Smooth muscle cell (in vitro differentiated cells): ENCODE data around the gene A2ML1. TPM values are rescaled to one million over a fixed set of nuclear protein-coding genes. Genes with fewer than 3 reads are reported as not detected.

Experiments
- DNase-seq: peaks from one replicate; lab custom pipeline; 2025; ENCODE audit not compliant: unreplicated experiment; lab: John Stamatoyannopoulos, UW
- H2AFZ ChIP-seq: fragments of 200-600 bp; sonication (generic); 2 replicates; pipeline ENCODE4 v1.6.0; 2016; ENCODE audit warnings: antibody characterized with exemption, low read depth, mild to moderate bottlenecking
- H3F3A ChIP-seq: fragments of 200-600 bp; sonication (generic); 2 replicates; pipeline ENCODE4 v1.6.0; 2017; ENCODE audit warnings: antibody characterized with exemption, low read depth
- H3K27ac ChIP-seq: fragments of 200-600 bp; sonication (generic); 2 replicates; pipeline ENCODE4 v1.5.1; 2016; ENCODE audit warnings: low read depth, mild to moderate bottlenecking
- H3K27me3 ChIP-seq: fragments of 200-600 bp; sonication (generic); 2 replicates; pipeline ENCODE4 v1.6.1; 2016; ENCODE audit warnings: low read depth, mild to moderate bottlenecking
- H3K36me3 ChIP-seq: fragments of 200-600 bp; sonication (generic); 2 replicates; pipeline ENCODE4 v1.5.1; 2016; ENCODE audit warnings: low read depth
- H3K4me1 ChIP-seq: fragments of 200-600 bp; sonication (generic); 2 replicates; pipeline ENCODE4 v1.5.1; 2016; ENCODE audit warnings: low read depth
- H3K4me2 ChIP-seq: fragments of 200-600 bp; sonication (generic); 2 replicates; pipeline ENCODE4 v1.6.0; 2016; ENCODE audit warnings: mild to moderate bottlenecking
- H3K4me3 ChIP-seq: fragments of 200-600 bp; sonication (generic); 2 replicates; pipeline ENCODE4 v1.5.1; 2016; ENCODE audit warnings: mild to moderate bottlenecking
- H3K79me2 ChIP-seq: fragments of 200-600 bp; sonication (generic); 2 replicates; pipeline ENCODE4 v1.6.0; 2016; ENCODE audit warnings: low read depth, mild to moderate bottlenecking
- H3K9ac ChIP-seq: fragments of 200-600 bp; sonication (generic); 2 replicates; pipeline ENCODE4 v1.6.0; 2016; ENCODE audit warnings: low read depth
- H3K9me3 ChIP-seq: fragments of 200-600 bp; sonication (generic); replicated peaks from 2 replicates; pipeline ENCODE4 v1.5.1; 2016; ENCODE audit warnings: low read depth
- H4K20me1 ChIP-seq: fragments of 200-600 bp; sonication (generic); 2 replicates; pipeline ENCODE4 v1.6.0; 2016; ENCODE audit warnings: low read depth
- WGBS: methylation state at CpG from one replicate; pipeline ENCODE4 v1.1.7; 2016; ENCODE audit warnings: low lambda C conversion rate; 5-methylcytosine and 5-hydroxymethylcytosine counted together
- polyA plus RNA-seq: library from polyadenylated mRNA; unstranded; fragments of >200 nt; fragmentation: Nextera tagmentation; extraction: Ambion mirVana; gene quantifications from 2 replicates; pipeline ENCODE4 v1.2.1, GENCODE V29; 2016
- total RNA-seq: library from RNA; depleted of rRNA; stranded (reverse); fragments of >200 nt; gene quantifications from 2 replicates; pipeline ENCODE4 v1.2.3, GENCODE V29; 2014
- TF ChIP-seq, protein P1 (sequence below): fragments of 200-600 bp; sonication (generic); IDR thresholded peaks from 2 replicates; pipeline ENCODE4 v1.5.1; 2017; ENCODE audit warnings: borderline replicate concordance, mild to moderate bottlenecking, antibody characterized with exemption; ENCODE audit not compliant: insufficient read depth, poor library complexity, severe bottlenecking

A2ML1 gene
- total and polyA plus RNA-seq, 2 experiments from 2014 or later = 2.4 to 10.0 TPM

DNA sequence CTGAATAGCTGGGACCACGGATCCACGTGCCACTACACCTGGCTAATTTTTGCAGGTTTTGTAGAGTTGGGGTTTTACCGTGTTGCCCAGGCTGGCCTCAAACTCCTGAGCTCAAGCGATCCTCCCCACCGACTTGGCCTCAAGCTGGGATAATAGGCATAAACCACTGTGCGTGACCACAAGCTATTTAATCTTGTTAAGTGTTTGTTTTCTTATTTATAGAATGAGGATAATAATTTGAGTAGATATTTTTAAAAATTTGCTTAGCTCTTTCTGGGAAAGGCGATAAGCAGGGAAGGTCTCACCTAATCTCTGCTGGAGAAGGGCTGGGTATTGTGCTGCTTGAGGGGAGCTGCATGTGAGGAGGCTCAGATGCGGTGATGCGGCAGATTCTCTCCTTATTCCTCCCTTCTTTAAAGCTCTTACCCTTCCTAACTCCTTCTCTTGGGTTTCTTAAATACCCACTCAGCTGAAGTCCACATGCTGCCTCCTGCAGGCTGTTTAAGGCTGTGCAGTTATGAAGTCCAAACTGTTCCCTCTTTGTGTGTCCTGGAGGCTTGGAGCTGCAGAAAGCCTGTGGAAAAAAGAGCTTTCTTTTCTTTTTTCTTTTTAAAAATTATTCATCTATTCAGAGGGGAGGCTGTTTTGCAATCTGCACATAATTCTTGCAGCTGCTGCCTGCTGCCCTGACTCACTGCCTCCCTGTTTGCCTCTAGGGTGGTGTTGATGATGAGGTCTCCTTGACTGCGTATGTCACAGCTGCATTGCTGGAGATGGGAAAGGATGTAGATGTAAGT is 37.9 kb downstream of the A2ML1 start:
- TF ChIP-seq, protein P1, sequence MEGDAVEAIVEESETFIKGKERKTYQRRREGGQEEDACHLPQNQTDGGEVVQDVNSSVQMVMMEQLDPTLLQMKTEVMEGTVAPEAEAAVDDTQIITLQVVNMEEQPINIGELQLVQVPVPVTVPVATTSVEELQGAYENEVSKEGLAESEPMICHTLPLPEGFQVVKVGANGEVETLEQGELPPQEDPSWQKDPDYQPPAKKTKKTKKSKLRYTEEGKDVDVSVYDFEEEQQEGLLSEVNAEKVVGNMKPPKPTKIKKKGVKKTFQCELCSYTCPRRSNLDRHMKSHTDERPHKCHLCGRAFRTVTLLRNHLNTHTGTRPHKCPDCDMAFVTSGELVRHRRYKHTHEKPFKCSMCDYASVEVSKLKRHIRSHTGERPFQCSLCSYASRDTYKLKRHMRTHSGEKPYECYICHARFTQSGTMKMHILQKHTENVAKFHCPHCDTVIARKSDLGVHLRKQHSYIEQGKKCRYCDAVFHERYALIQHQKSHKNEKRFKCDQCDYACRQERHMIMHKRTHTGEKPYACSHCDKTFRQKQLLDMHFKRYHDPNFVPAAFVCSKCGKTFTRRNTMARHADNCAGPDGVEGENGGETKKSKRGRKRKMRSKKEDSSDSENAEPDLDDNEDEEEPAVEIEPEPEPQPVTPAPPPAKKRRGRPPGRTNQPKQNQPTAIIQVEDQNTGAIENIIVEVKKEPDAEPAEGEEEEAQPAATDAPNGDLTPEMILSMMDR = peak; percentile 64
- Histone ChIP-seq H3K27me3 (no peaks in the 10 kb centered on the region), H3K4me3 (no peak overlapping the region), H3K9me3 (no peaks in the 10 kb centered on the region), H4K20me1 (no peaks in the 10 kb centered on the region), H3F3A (no peaks in the 10 kb centered on the region), H3K4me1 (no peaks in the 10 kb centered on the region), H3K27ac (no peak overlapping the region), H3K4me2 (no peak overlapping the region), H2AFZ (peak overlapping the region; percentile 18), H3K79me2 (no peaks in the 10 kb centered on the region), H3K9ac (no peak overlapping the region), H3K36me3 (no peaks in the 10 kb centered on the region)
- DNase-seq = no peak
- 82% methylated on average over 10 of the region's 10 CpGs for WGBS

DNA sequence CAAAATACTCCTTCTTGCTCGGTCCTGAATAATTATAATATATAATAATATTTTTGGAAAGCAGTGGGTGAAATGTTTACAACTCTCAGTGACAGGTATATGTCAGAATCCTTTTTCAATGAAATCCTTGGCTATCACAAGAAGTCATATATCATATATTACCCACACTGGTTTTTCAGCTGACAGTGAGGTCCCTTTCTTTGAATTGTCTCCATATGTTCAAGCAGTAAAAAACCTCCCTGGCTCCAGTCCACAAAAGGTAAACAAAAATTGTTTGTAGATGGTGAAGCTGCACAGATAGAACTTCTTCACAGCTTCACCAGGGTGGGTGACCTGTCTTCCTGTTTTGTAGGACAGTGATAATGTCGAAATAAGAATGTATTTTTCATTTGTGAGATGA is 44.0 kb downstream of the A2ML1 start:
- H3K9me3 ChIP-seq = no peaks in the 10 kb centered on the region
- no peaks in the 10 kb centered on the region for H4K20me1 ChIP-seq
- 87% methylated on average over 2 of the region's 2 CpGs for WGBS
- DNase-seq = no peak
- H3K9ac ChIP-seq = no peak overlapping the region
- H3K4me3 ChIP-seq = no peak overlapping the region
- H3F3A ChIP-seq = no peaks in the 10 kb centered on the region
- H3K79me2 ChIP-seq = no peaks in the 10 kb centered on the region
- H3K27ac ChIP-seq = no peak overlapping the region
- H3K27me3 ChIP-seq = no peaks in the 10 kb centered on the region
- no peak overlapping the region for H3K4me2 ChIP-seq
- H3K4me1 ChIP-seq = no peaks in the 10 kb centered on the region
- H3K36me3 ChIP-seq = no peaks in the 10 kb centered on the region
- TF ChIP-seq, protein P1 = no peak
- H2AFZ ChIP-seq = no peak overlapping the region

DNA sequence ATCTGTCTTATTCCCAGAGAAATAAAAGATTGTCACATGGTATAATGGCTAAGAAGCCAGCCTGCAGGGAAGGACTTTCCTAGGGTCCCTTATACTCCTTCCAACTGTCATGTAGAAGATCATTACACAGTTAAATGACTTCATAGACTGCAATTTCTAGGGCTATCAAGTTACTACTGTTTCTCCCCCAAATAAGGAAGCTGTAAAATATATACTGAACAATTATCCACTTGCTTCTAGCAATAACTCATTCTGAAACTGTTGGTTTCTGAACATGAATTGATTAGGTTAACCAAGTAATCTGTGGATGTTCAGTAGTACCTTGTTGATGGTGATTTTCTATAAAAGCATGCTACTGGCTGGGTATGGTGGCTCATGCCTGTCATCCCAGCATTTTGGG is 44.6 kb downstream of the A2ML1 start:
- Histone ChIP-seq H3K27ac (no peak overlapping the region), H3K9me3 (no peaks in the 10 kb centered on the region), H3F3A (no peaks in the 10 kb centered on the region), H3K27me3 (no peaks in the 10 kb centered on the region), H3K4me3 (no peak overlapping the region), H3K36me3 (no peaks in the 10 kb centered on the region), H3K4me2 (no peak overlapping the region), H3K9ac (no peak overlapping the region), H4K20me1 (no peaks in the 10 kb centered on the region), H3K79me2 (no peaks in the 10 kb centered on the region), H3K4me1 (no peaks in the 10 kb centered on the region), H2AFZ (no peak overlapping the region)
- no peak for DNase-seq
- TF ChIP-seq, protein P1 = no peak

DNA sequence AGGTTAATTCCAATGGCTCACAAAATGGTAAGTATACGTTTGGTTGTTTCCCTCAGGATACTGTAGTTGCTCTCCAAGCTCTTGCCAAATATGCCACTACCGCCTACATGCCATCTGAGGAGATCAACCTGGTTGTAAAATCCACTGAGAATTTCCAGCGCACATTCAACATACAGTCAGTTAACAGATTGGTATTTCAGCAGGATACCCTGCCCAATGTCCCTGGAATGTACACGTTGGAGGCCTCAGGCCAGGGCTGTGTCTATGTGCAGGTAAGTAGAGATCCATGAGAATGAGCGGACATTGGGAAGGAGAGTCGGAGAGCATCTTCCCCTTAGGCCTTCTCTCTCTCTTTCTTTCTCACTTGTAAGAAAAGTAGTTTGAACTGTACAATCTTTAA is 45.4 kb downstream of the A2ML1 start:
- Histone ChIP-seq H3K27ac (no peak overlapping the region), H2AFZ (no peak overlapping the region), H3F3A (no peaks in the 10 kb centered on the region), H3K4me1 (no peaks in the 10 kb centered on the region), H3K27me3 (no peaks in the 10 kb centered on the region), H3K79me2 (no peaks in the 10 kb centered on the region), H3K4me3 (no peak overlapping the region), H3K9me3 (no peaks in the 10 kb centered on the region), H3K9ac (no peak overlapping the region), H3K4me2 (no peak overlapping the region), H4K20me1 (no peaks in the 10 kb centered on the region), H3K36me3 (no peaks in the 10 kb centered on the region)
- TF ChIP-seq, protein P1 = no peak
- 88% methylated on average over 6 of the region's 6 CpGs for WGBS
- DNase-seq = no peak
